ENCODE data around the gene NELL2. TPM values are rescaled to one million over a fixed set of nuclear protein-coding genes. Genes with fewer than 3 reads are reported as not detected.

Gene NELL2
- total RNA-seq, 1 donor from 2014 or later: 10.2 TPM

DNA sequence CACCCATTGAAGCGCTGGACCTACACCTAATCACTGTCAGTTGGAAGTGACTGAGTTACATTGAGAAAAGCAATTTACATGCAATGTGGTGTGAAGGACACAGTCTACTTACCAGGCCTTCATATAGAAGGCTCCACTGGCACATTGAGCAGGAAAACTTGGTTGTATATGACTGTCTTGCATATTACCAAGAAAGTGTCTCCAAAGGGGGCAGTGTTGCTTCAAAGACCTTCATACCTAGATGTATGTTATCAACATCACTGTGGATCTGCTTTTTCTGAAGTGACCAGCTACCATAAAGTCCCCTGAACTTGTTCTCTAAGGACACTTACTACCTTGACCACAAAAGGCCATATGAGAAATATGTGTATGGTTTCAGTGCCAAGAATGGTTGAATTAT, 64.1 kb downstream of the NELL2 start:
- DNase-seq (ENCODE audit: low spot score): no peak
- peaks cover 16% of the 10 kb centered on the region for H3K4me1 Mint-ChIP-seq (ENCODE audit: low read depth)
- no peaks in the 10 kb centered on the region for H3K36me3 Mint-ChIP-seq (ENCODE audit: low read depth)
- no peaks in the 10 kb centered on the region for H3K9me3 Mint-ChIP-seq
- H3K27ac Mint-ChIP-seq: no peak overlapping the region
- no peak overlapping the region for H3K4me3 Mint-ChIP-seq (ENCODE audit: low read depth)
- H3K27me3 Mint-ChIP-seq (ENCODE audit: low read depth): no peaks in the 10 kb centered on the region
- intact Hi-C loops (cut with micrococcal nuclease): loop anchor here (1.0 to 5.0 kb wide), 3 partner anchors 35 to 119 kb away; no protein-coding TSS in a partner anchor

DNA sequence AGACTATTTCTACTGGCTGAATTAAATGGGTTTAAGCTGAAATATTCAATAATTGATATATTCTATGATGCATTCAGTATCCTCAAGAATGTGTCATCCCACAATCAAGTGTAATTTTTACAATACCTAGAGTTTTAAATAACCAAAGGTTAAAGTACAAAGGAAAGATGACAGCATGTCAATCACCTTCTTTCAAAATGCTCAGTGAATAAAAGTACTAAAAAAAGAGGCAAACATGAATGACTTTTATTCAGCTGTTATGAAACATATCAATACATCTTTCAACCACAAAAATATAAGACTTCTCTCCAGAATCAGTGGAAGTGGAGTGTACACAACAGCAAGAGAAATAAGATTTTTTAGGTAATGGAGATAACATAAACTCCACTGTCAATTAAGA, 72.0 kb downstream of the NELL2 start:
- no peak overlapping the region for H3K4me3 Mint-ChIP-seq (ENCODE audit: low read depth)
- intact Hi-C loops (cut with micrococcal nuclease): no loop called here
- H3K27me3 Mint-ChIP-seq (ENCODE audit: low read depth): no peaks in the 10 kb centered on the region
- H3K27ac Mint-ChIP-seq: no peak overlapping the region
- no peaks in the 10 kb centered on the region for H3K4me1 Mint-ChIP-seq (ENCODE audit: low read depth)
- H3K36me3 Mint-ChIP-seq (ENCODE audit: low read depth): no peaks in the 10 kb centered on the region
- DNase-seq (ENCODE audit: low spot score): no peak
- no peaks in the 10 kb centered on the region for H3K9me3 Mint-ChIP-seq

DNA sequence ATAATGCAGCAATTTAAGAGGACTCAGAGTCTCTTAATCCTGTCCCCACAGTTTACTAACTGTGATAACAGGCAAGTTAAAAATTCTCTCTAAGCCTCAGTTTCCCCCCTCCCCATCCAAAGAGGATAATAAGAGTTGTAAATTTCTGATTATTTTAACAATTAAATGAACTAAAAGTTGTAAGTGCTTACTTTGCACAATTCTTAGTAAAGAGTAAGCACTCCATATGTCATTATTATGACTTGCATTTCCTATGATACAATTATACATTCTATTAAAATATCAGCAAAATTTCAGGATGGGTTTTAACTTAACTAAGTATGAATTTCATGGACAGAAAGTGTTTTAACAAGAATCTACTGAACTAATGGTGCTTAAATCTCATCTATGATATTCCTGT, 80.1 kb downstream of the NELL2 start:
- H3K36me3 Mint-ChIP-seq (ENCODE audit: low read depth): no peaks in the 10 kb centered on the region
- H3K27me3 Mint-ChIP-seq (ENCODE audit: low read depth): no peaks in the 10 kb centered on the region
- intact Hi-C loops (cut with micrococcal nuclease): no loop called here
- H3K4me1 Mint-ChIP-seq (ENCODE audit: low read depth): no peaks in the 10 kb centered on the region
- no peak overlapping the region for H3K27ac Mint-ChIP-seq
- no peak for DNase-seq (ENCODE audit: low spot score)
- no peaks in the 10 kb centered on the region for H3K9me3 Mint-ChIP-seq
- no peak overlapping the region for H3K4me3 Mint-ChIP-seq (ENCODE audit: low read depth)

DNA sequence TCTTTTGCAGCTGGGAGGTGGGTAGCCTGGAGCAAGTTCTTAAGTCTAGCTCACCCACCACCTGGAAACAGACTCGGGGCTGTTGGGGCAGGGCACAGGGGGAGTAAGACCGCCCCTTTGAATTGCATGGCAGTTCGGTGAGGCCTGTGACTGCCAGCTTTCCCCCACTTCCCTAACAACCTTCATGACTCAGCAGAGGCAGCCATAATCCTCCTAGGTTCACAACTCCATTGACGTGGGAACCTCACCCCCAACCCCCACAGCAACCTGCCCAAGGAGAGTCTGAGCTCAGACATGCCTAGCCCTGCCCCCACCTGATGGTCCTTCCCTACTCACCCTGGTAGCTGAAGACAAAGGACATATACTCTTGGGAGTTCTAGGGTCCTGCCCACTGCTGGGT, 87.4 kb downstream of the NELL2 start:
- Mint-ChIP-seq H3K9me3 (no peaks in the 10 kb centered on the region), H3K27ac (no peak overlapping the region), H3K27me3 (ENCODE audit: low read depth) (no peaks in the 10 kb centered on the region), H3K36me3 (ENCODE audit: low read depth) (no peaks in the 10 kb centered on the region), H3K4me1 (ENCODE audit: low read depth) (no peaks in the 10 kb centered on the region), H3K4me3 (ENCODE audit: low read depth) (no peak overlapping the region)
- intact Hi-C loops (cut with micrococcal nuclease): no loop called here
- no peak for DNase-seq (ENCODE audit: low spot score)

DNA sequence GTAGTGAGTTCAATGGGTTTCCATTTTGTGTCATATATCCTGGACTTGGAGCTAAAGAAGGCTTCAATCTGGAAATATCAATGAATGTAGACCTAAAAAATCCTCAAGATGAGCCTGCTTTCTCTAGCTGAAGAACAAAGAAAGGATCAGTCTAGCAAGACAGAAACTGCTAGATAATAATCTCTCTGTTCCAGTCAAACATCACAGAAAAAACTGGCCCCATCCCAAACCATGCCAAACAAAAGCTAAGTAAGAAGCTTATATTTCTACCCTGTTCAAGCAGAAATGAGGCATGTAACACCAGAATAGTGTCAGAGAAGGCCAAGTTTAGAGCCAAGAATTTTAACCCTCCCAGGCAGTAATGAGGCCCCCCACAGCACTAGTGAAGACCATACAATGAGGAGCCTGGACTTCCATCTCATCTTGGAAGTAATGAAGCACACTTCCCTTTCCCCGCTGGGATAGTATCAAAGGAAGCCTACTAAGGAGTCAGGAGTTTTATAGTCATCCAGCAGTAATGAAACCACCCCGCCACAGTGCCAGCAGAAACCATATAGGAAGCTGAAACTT, 95.8 kb downstream of the NELL2 start:
- H3K27me3 Mint-ChIP-seq (ENCODE audit: low read depth): no peaks in the 10 kb centered on the region
- no peaks in the 10 kb centered on the region for H3K4me1 Mint-ChIP-seq (ENCODE audit: low read depth)
- H3K9me3 Mint-ChIP-seq: no peaks in the 10 kb centered on the region
- no peak overlapping the region for H3K4me3 Mint-ChIP-seq (ENCODE audit: low read depth)
- DNase-seq (ENCODE audit: low spot score): no peak
- intact Hi-C loops (cut with micrococcal nuclease): no loop called here
- H3K27ac Mint-ChIP-seq: no peak overlapping the region
- no peaks in the 10 kb centered on the region for H3K36me3 Mint-ChIP-seq (ENCODE audit: low read depth)

DNA sequence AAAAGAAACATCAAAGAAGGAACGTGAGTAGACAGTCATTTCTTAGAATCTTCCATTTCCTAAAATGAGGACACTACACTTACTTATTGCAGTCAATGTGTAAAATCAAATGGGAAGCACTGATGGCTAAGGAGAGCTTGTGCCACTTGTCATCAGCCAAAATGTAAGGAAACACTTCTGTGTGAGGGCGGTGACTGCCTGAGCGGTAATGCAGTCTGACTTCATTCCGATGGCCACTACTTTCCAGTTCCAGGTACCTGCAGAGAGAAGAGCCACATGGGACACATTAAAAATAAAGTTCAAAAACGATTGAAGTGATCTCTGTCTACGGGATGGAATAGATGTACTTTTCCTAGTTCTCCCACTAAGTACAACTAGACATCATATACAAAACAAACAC, 96.3 kb downstream of the NELL2 start:
- intact Hi-C loops (cut with micrococcal nuclease): loop anchor here (5.0 kb wide), 1 partner anchor 33 kb away; no protein-coding TSS in a partner anchor

DNA sequence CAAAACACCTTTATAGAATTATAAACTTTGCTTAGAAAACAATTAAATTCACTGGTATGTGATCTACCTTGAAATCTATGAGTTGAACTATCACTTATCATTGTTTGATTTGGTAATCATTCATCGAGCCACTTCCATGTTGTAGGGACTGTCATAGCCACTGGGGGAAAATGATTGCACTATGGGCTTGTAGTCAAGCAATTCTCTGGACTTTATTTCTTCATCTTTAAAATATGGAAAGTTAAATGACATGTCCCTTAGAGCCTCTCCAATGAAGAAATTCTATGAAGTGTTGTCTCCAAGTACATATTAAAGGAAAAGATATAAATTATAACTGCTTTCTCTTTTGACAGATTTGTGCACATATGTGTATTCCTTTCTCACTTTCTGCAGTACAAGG, 97.3 kb downstream of the NELL2 start:
- intact Hi-C loops (cut with micrococcal nuclease): loop anchor here (5.0 kb wide), 1 partner anchor 33 kb away; no protein-coding TSS in a partner anchor
- Mint-ChIP-seq H3K4me1 (ENCODE audit: low read depth) (no peaks in the 10 kb centered on the region), H3K36me3 (ENCODE audit: low read depth) (no peaks in the 10 kb centered on the region), H3K9me3 (no peaks in the 10 kb centered on the region), H3K27me3 (ENCODE audit: low read depth) (no peaks in the 10 kb centered on the region), H3K27ac (no peak overlapping the region), H3K4me3 (ENCODE audit: low read depth) (no peak overlapping the region)
- no peak for DNase-seq (ENCODE audit: low spot score)

More for the DNA sequence above, 96.3 kb downstream of the NELL2 start:
- Mint-ChIP-seq H3K27me3 (ENCODE audit: low read depth) (no peaks in the 10 kb centered on the region), H3K9me3 (no peaks in the 10 kb centered on the region), H3K4me3 (ENCODE audit: low read depth) (no peak overlapping the region), H3K36me3 (ENCODE audit: low read depth) (no peaks in the 10 kb centered on the region), H3K27ac (no peak overlapping the region), H3K4me1 (ENCODE audit: low read depth) (no peaks in the 10 kb centered on the region)
- no peak for DNase-seq (ENCODE audit: low spot score)

DNA sequence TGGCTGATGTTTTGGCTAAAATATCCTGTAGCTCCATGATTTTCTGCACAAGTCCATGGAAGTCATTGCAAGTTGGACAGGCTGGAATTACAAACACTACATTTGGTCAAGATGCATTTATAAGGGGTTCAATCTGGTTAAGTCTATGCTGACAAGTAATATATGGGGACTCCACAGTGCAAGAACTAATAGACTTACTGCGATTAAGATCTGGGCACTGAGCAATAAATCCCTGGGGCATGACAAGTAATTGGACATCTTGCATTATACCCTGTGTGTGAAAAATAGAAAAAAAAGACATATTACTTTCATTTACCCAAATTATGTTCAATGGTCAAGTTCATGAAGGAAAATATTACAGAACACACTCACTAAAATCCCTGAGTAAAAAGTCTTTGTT, 99.1 kb downstream of the NELL2 start:
- Mint-ChIP-seq H3K27ac (no peak overlapping the region), H3K9me3 (no peaks in the 10 kb centered on the region), H3K27me3 (ENCODE audit: low read depth) (no peaks in the 10 kb centered on the region), H3K4me3 (ENCODE audit: low read depth) (no peak overlapping the region), H3K4me1 (ENCODE audit: low read depth) (no peaks in the 10 kb centered on the region), H3K36me3 (ENCODE audit: low read depth) (no peaks in the 10 kb centered on the region)
- intact Hi-C loops (cut with micrococcal nuclease): loop anchor here (5.0 kb wide), 1 partner anchor 35 kb away; no protein-coding TSS in a partner anchor
- no peak for DNase-seq (ENCODE audit: low spot score)

DNA sequence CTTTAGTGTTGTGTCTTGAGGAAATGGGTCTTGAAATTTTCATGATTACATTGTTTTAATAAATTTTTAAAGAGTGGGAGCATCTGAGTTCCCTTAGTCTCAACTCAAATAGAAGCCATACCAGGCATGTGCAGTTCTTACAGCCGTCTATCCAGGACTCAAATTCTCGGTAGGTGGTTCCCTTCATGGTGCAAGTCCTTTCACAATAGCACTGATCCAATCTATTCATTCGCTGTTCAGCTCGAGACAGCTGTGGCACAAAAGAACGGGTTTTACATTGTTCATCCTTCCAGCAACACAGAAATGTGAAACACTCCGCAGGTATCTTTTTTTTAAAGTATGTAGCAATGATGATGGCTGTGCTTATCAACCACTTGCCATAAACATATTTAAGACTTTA, 100.2 kb downstream of the NELL2 start:
- Mint-ChIP-seq H3K27me3 (ENCODE audit: low read depth) (no peaks in the 10 kb centered on the region), H3K4me3 (ENCODE audit: low read depth) (no peak overlapping the region), H3K36me3 (ENCODE audit: low read depth) (no peaks in the 10 kb centered on the region), H3K4me1 (ENCODE audit: low read depth) (no peaks in the 10 kb centered on the region), H3K27ac (no peak overlapping the region), H3K9me3 (no peaks in the 10 kb centered on the region)
- DNase-seq (ENCODE audit: low spot score): no peak
- intact Hi-C loops (cut with micrococcal nuclease): loop anchor here (2.0 to 5.0 kb wide), 2 partner anchors 36 to 99 kb away; no protein-coding TSS in a partner anchor

DNA sequence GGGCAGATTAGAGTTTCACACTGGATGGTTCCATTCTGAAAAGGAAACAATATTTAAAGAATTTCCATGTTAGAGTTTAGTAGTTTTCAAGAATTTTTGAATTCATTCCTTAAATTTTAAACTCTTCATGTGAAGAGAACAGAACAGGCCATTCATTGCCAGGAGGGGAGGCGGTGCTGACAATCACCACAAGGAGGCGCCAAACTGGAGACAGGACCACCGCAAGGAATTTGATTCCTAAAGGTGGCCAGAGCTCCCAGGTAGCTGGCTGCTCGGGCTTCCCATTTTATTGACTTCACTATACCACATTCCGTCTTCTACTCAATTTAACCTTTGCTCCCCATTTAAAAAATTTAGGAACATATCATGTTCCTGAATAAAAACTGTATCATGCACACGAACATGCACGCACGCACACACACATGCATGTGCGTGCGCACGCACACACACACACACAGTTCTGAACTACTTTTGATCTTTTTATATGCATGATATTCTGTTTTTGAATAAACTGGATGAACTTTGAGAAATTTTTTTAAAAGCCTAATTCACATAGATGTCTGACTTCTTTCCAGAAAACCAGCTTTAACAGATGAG, 101.2 kb downstream of the NELL2 start:
- H3K27ac Mint-ChIP-seq: no peak overlapping the region
- no peaks in the 10 kb centered on the region for H3K4me1 Mint-ChIP-seq (ENCODE audit: low read depth)
- no peaks in the 10 kb centered on the region for H3K27me3 Mint-ChIP-seq (ENCODE audit: low read depth)
- intact Hi-C loops (cut with micrococcal nuclease): loop anchor here (1.0 to 5.0 kb wide), 4 partner anchors 37 to 758 kb away; no protein-coding TSS in a partner anchor
- no peaks in the 10 kb centered on the region for H3K36me3 Mint-ChIP-seq (ENCODE audit: low read depth)
- no peak overlapping the region for H3K4me3 Mint-ChIP-seq (ENCODE audit: low read depth)
- peak; percentile 16 for DNase-seq (ENCODE audit: low spot score)
- no peaks in the 10 kb centered on the region for H3K9me3 Mint-ChIP-seq

DNA sequence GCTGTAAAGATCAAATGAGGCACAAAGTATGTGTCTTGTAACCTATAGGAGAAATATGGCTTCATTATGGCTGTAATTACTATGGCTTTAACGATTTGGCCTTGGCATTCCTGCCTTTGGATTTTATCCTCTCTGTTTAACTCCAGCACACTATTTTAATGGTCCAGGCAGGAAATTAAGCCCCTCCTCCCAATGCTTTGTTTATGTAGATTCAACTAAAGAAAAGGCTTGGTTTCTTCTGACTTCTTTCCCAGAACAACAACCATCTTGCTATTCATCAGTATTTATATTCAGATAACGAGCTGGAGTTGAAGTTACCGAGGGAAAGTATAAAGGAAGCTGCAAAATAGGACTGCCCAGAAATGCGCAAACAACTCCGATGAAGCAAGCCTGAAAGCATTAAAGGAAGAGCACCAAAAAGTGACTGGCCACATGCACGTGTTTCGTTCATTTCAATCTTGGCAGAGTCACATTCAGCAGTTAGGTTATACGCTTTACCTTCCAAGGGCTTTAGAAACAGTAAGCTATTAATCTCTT, 104.6 kb downstream of the NELL2 start:
- H3K4me3 Mint-ChIP-seq (ENCODE audit: low read depth): no peak overlapping the region
- H3K4me1 Mint-ChIP-seq (ENCODE audit: low read depth): no peaks in the 10 kb centered on the region
- no peak overlapping the region for H3K27ac Mint-ChIP-seq
- no peak for DNase-seq (ENCODE audit: low spot score)
- no peaks in the 10 kb centered on the region for H3K9me3 Mint-ChIP-seq
- no peaks in the 10 kb centered on the region for H3K36me3 Mint-ChIP-seq (ENCODE audit: low read depth)
- no peaks in the 10 kb centered on the region for H3K27me3 Mint-ChIP-seq (ENCODE audit: low read depth)
- intact Hi-C loops (cut with micrococcal nuclease): loop anchor here (5.0 kb wide), 1 partner anchor 754 kb away; no protein-coding TSS in a partner anchor

DNA sequence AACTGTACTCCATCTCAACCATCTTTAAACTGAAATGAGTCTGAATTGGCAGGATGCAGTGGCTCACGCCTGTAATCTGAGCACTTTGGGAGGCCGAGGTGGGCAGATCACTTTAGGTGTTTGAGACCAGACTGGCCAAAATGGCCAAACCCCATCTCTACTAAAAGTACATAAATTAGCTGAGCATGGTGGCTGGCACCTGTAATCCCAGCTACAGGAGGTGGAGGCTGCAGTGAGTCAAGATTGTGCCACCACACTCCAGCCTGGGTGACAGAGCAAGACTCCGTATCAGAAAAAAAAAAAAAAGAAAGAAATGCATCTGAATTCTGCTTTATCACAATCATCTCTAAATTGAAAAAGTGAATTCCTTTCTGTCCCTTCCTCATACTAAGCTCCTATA, 110.3 kb downstream of the NELL2 start:
- no peak overlapping the region for H3K4me3 Mint-ChIP-seq (ENCODE audit: low read depth)
- intact Hi-C loops (cut with micrococcal nuclease): no loop called here
- H3K36me3 Mint-ChIP-seq (ENCODE audit: low read depth): no peaks in the 10 kb centered on the region
- no peak overlapping the region for H3K27ac Mint-ChIP-seq
- no peaks in the 10 kb centered on the region for H3K27me3 Mint-ChIP-seq (ENCODE audit: low read depth)
- no peaks in the 10 kb centered on the region for H3K4me1 Mint-ChIP-seq (ENCODE audit: low read depth)
- DNase-seq (ENCODE audit: low spot score): no peak
- H3K9me3 Mint-ChIP-seq: no peaks in the 10 kb centered on the region

DNA sequence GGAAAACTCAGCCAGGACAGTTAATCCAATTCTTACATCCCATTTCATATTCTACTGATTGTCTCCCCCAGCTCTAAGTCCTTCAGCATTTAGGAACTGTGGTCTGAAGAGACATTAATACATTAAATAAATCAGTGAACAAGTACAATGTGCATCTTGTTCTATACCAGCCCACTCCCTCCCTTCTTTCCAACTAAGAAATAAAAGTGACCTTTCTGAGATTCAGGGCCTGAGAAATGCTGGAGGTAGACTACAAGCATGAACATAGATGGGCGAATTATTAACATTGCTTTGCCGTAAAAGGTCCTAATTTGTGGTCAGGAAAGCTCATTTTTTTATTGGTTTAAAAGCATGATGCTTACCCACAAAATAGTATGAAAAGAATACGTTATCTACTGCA, 113.1 kb downstream of the NELL2 start:
- H3K27me3 Mint-ChIP-seq (ENCODE audit: low read depth): no peaks in the 10 kb centered on the region
- no peak for DNase-seq (ENCODE audit: low spot score)
- H3K9me3 Mint-ChIP-seq: no peaks in the 10 kb centered on the region
- no peaks in the 10 kb centered on the region for H3K36me3 Mint-ChIP-seq (ENCODE audit: low read depth)
- H3K27ac Mint-ChIP-seq: no peak overlapping the region
- H3K4me3 Mint-ChIP-seq (ENCODE audit: low read depth): no peak overlapping the region
- intact Hi-C loops (cut with micrococcal nuclease): no loop called here
- H3K4me1 Mint-ChIP-seq (ENCODE audit: low read depth): no peaks in the 10 kb centered on the region

Data from activated T-helper 2 cell treated with anti-CD3 and anti-CD28 coated beads, Interferon-gamma antibody, Interleukin-2, Interleukin-4, amounts not matched to agents 10 μg/mL and 5 μg/mL and 100 μg/mL, durations not matched to agents 14 hours and 24 hours and 36 hours (primary cell).